Measurements from ENCODE around the gene C11orf68. TPM values are rescaled to one million over a fixed set of nuclear protein-coding genes. Genes with fewer than 3 reads are reported as not detected.

C11orf68 gene
- total and polyA plus RNA-seq, 9 of the 15 experiments (the other 6 are each of a cell fraction or from before 2014, with no cell fraction given) = 3.6 to 35.9 (median 12.8) TPM

DNA sequence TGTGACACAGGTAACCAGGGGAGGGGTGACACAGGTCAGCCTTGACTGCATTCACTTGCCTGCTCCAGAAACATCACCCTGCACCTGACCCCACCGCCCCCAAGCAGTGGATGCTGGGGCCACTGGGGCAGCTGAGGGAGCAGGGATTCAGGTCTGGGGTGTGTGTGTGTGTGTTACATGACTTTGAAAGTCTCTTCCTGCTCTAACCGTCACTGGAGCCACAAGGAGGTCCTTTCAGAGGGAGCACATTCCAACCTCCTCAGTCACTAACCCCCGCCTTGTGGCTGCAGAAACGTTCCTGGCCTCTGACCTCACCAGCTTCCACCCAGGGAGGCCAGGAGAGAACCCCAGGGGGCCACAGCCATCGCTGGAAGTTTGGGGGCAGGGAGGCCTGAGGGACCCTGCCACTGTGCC lies 15.8 kb downstream of the C11orf68 start (continued):
- TF ChIP-seq, protein P1, sequence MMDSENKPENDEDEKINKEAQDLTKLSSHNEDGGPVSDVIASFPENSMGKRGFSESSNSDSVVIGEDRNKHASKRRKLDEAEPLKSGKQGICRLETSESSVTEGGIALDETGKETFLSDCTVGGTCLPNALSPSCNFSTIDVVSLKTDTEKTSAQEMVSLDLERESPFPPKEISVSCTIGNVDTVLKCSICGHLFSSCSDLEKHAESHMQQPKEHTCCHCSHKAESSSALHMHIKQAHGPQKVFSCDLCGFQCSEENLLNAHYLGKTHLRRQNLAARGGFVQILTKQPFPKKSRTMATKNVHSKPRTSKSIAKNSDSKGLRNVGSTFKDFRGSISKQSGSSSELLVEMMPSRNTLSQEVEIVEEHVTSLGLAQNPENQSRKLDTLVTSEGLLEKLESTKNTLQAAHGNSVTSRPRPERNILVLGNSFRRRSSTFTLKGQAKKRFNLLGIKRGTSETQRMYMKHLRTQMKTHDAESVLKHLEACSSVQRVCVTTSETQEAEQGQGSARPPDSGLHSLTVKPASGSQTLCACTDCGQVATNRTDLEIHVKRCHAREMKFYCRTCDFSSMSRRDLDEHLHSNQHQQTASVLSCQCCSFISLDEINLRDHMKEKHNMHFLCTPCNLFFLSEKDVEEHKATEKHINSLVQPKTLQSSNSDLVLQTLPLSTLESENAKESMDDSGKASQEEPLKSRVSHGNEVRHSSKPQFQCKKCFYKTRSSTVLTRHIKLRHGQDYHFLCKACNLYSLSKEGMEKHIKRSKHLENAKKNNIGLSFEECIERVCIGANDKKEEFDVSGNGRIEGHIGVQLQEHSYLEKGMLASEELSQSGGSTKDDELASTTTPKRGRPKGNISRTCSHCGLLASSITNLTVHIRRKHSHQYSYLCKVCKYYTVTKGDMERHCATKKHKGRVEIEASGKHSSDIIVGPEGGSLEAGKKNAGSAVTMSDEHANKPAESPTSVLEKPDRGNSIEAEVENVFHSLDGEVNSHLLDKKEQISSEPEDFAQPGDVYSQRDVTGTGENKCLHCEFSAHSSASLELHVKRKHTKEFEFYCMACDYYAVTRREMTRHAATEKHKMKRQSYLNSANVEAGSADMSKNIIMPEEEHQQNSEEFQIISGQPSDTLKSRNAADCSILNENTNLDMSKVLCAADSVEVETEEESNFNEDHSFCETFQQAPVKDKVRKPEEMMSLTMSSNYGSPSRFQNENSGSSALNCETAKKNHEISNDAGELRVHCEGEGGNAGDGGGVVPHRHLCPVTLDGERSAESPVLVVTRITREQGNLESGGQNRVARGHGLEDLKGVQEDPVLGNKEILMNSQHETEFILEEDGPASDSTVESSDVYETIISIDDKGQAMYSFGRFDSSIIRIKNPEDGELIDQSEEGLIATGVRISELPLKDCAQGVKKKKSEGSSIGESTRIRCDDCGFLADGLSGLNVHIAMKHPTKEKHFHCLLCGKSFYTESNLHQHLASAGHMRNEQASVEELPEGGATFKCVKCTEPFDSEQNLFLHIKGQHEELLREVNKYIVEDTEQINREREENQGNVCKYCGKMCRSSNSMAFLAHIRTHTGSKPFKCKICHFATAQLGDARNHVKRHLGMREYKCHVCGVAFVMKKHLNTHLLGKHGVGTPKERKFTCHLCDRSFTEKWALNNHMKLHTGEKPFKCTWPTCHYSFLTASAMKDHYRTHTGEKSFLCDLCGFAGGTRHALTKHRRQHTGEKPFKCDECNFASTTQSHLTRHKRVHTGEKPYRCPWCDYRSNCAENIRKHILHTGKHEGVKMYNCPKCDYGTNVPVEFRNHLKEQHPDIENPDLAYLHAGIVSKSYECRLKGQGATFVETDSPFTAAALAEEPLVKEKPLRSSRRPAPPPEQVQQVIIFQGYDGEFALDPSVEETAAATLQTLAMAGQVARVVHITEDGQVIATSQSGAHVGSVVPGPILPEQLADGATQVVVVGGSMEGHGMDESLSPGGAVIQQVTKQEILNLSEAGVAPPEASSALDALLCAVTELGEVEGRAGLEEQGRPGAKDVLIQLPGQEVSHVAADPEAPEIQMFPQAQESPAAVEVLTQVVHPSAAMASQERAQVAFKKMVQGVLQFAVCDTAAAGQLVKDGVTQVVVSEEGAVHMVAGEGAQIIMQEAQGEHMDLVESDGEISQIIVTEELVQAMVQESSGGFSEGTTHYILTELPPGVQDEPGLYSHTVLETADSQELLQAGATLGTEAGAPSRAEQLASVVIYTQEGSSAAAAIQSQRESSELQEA (IDR thresholded peaks at IDR 0.05; ENCODE audit: low read depth) = no peak
- no peak for TF ChIP-seq SLC30A9 (CRISPR knock-in tag; IDR thresholded peaks at IDR 0.05)
- TF ChIP-seq CEBPG (CRISPR knock-in tag; IDR thresholded peaks at IDR 0.05) = no peak
- TF ChIP-seq CEBPG (tag; conservative IDR thresholded peaks at IDR 0.05 in 1 of 2, IDR thresholded peaks at IDR 0.05 in 1 of 2) = no peak
- TF ChIP-seq ZNF140 (CRISPR knock-in tag; IDR thresholded peaks at IDR 0.05) = no peak
- TF ChIP-seq KAT2B (IDR thresholded peaks at IDR 0.05; ENCODE audit: low read depth, low read length) = no peak
- TF ChIP-seq, protein P2, sequence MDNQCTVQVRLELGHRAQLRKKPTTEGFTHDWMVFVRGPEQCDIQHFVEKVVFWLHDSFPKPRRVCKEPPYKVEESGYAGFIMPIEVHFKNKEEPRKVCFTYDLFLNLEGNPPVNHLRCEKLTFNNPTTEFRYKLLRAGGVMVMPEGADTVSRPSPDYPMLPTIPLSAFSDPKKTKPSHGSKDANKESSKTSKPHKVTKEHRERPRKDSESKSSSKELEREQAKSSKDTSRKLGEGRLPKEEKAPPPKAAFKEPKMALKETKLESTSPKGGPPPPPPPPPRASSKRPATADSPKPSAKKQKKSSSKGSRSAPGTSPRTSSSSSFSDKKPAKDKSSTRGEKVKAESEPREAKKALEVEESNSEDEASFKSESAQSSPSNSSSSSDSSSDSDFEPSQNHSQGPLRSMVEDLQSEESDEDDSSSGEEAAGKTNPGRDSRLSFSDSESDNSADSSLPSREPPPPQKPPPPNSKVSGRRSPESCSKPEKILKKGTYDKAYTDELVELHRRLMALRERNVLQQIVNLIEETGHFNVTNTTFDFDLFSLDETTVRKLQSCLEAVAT (IDR thresholded peaks at IDR 0.05) = 0 out of 4 replicates have a peak, but pooled peaks of 1 of the 2 experiments have one; percentile 20
- TF ChIP-seq, protein P3, sequence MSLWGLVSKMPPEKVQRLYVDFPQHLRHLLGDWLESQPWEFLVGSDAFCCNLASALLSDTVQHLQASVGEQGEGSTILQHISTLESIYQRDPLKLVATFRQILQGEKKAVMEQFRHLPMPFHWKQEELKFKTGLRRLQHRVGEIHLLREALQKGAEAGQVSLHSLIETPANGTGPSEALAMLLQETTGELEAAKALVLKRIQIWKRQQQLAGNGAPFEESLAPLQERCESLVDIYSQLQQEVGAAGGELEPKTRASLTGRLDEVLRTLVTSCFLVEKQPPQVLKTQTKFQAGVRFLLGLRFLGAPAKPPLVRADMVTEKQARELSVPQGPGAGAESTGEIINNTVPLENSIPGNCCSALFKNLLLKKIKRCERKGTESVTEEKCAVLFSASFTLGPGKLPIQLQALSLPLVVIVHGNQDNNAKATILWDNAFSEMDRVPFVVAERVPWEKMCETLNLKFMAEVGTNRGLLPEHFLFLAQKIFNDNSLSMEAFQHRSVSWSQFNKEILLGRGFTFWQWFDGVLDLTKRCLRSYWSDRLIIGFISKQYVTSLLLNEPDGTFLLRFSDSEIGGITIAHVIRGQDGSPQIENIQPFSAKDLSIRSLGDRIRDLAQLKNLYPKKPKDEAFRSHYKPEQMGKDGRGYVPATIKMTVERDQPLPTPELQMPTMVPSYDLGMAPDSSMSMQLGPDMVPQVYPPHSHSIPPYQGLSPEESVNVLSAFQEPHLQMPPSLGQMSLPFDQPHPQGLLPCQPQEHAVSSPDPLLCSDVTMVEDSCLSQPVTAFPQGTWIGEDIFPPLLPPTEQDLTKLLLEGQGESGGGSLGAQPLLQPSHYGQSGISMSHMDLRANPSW (CRISPR knock-in tag; IDR thresholded peaks at IDR 0.05) = no peak
- TF ChIP-seq ZNF184 (CRISPR knock-in tag; IDR thresholded peaks at IDR 0.05) = no peak
- TF ChIP-seq NEUROD1 (IDR thresholded peaks at IDR 0.05; ENCODE audit: borderline replicate concordance, low read depth, low read length, partially characterized antibody) = peak; percentile 41
- TF ChIP-seq SRSF3 (IDR thresholded peaks at IDR 0.05; ENCODE audit: insufficient read depth, low read length) = no peak
- TF ChIP-seq FOXM1 (IDR thresholded peaks at IDR 0.05; ENCODE audit: low read depth) = 0 out of 2 replicates have a peak, but pooled peaks have one; percentile 20
- TF ChIP-seq FOXM1 (CRISPR knock-in tag; IDR thresholded peaks at IDR 0.05; ENCODE audit: low read depth) = no peak
- no peak for TF ChIP-seq COPS2 (conservative IDR thresholded peaks at IDR 0.05)
